A549 (cell line): ENCODE data around the gene MYBPC1.

Experiments used
- EP300 ChIP-seq, 2 experiments: fragments of >200 bp; sonication (Bioruptor Twin); formaldehyde crosslinking; IDR thresholded peaks; 2 replicates in 1 of 2; 3 replicates in 1 of 2; pipeline ENCODE4 v1.6.1; 2016 to 2017
- RAD21 ChIP-seq, 2 experiments: fragments of >200 bp in 1 of 2; sonication (Bioruptor Twin) in 1 of 2; formaldehyde crosslinking in 1 of 2; IDR thresholded peaks in 1 of 2; conservative IDR thresholded peaks in 1 of 2; 2 replicates in 1 of 2; 3 replicates in 1 of 2; pipeline ENCODE4 v1.6.1; 2012 to 2018; ENCODE audit warnings: inconsistent platforms in 1 of 2
- TF ChIP-seq, protein P1 (sequence below): fragments of >200 bp; sonication (Bioruptor Twin); formaldehyde crosslinking; IDR thresholded peaks from 3 replicates; pipeline ENCODE4 v1.5.1; 2016

DNA sequence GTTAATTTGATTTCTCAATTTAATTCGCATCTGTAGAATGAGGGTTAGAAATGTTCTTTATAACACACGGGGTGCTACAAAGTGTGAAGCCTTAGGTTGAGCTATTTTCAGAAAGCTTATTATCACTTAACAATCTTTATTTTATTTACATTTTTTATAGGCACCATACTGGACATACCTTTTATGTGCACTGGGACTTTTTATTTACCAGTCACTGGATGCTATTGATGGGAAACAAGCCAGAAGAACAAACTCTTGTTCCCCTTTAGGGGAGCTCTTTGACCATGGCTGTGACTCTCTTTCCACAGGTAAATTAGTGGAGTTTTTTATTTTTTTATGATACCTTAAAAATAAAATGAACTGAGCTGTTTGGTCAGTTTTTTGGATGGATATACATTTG is 119.2 kb downstream of the MYBPC1 start:
- TF ChIP-seq RAD21 (conservative IDR thresholded peaks at IDR 0.05 in 1 of 2, IDR thresholded peaks at IDR 0.05 in 1 of 2) (no peak), EP300 (IDR thresholded peaks at IDR 0.05) (no peak)
- TF ChIP-seq, protein P1, sequence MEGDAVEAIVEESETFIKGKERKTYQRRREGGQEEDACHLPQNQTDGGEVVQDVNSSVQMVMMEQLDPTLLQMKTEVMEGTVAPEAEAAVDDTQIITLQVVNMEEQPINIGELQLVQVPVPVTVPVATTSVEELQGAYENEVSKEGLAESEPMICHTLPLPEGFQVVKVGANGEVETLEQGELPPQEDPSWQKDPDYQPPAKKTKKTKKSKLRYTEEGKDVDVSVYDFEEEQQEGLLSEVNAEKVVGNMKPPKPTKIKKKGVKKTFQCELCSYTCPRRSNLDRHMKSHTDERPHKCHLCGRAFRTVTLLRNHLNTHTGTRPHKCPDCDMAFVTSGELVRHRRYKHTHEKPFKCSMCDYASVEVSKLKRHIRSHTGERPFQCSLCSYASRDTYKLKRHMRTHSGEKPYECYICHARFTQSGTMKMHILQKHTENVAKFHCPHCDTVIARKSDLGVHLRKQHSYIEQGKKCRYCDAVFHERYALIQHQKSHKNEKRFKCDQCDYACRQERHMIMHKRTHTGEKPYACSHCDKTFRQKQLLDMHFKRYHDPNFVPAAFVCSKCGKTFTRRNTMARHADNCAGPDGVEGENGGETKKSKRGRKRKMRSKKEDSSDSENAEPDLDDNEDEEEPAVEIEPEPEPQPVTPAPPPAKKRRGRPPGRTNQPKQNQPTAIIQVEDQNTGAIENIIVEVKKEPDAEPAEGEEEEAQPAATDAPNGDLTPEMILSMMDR, result no peak
